Measurements from ENCODE around the gene COLGALT1.

- TF ChIP-seq GATA3 (IDR thresholded peaks at IDR 0.05; ENCODE audit: low read depth, low read length) (no peak), GATA2 (IDR thresholded peaks at IDR 0.05; ENCODE audit: low read depth, low read length) (no peak)
Measured at GRCh38 chr19:17632577-17632976, 77.1 kb downstream of the COLGALT1 start.
